Vagina (tissue), 2 donors: Measurements from ENCODE around the gene ERMP1. TPM values are rescaled to one million over a fixed set of nuclear protein-coding genes. Genes with fewer than 3 reads are reported as not detected.
"Not testable (repeated sequence)": the region's sequence is repeated elsewhere in the genome, so short reads cannot be mapped to it uniquely, and the experiment has no call there.

ENCODE experiments used
- DNase-seq, 2 donors: peaks; one replicate each; pipeline ENCODE4 v3.0.0-alpha.2; 2017; ENCODE audit errors: extremely low spot score in 2 of 2
- H3K27ac ChIP-seq: fragments of 200-600 bp; sonication (generic); one replicate; pipeline ENCODE4 v1.5.1; 2019
- H3K27me3 ChIP-seq: fragments of 200-600 bp; sonication (generic); one replicate; pipeline ENCODE4 v1.5.1; 2019
- H3K36me3 ChIP-seq, 2 donors: fragments of 200-600 bp; sonication (generic); one replicate each; pipeline ENCODE4 v1.5.1; 2017 to 2019
- H3K4me1 ChIP-seq: fragments of 200-600 bp; sonication (generic); one replicate; pipeline ENCODE4 v1.5.1; 2019
- H3K4me3 ChIP-seq, 2 donors: fragments of 200-600 bp; sonication (generic); 1 replicate in 1 of 2; 2 replicates in 1 of 2; pipeline ENCODE4 v1.5.1; 2016 to 2019
- H3K9me3 ChIP-seq: fragments of 200-600 bp; sonication (generic); one replicate; pipeline ENCODE4 v1.5.1; 2019
- POLR2A ChIP-seq, 2 donors: fragments of 450-650 bp; IDR thresholded peaks; one replicate each; pipeline ENCODE4 v1.6.1; 2017; ENCODE audit warnings: antibody characterized with exemption in 2 of 2, mild to moderate bottlenecking in 2 of 2, moderate library complexity in 2 of 2
- POLR2AphosphoS5 ChIP-seq, 2 donors: sonication (generic); formaldehyde crosslinking; IDR thresholded peaks; one replicate each; pipeline ENCODE4 v1.9.0; 2017; ENCODE audit warnings: antibody characterized with exemption in 2 of 2, mild to moderate bottlenecking in 2 of 2, low read depth in 1 of 2; ENCODE audit not compliant: insufficient read depth in 1 of 2
- intact Hi-C: fragments of 100-400 bp; cut with DNase I; formaldehyde crosslinking; loops from one replicate; pipeline ENCODE4 v1.15.1; 2023
- total RNA-seq: library from RNA; depleted of rRNA; stranded (reverse); fragments of >200 nt; gene quantifications from one replicate; pipeline ENCODE4 v1.2.3, GENCODE V29; 2016
- TF ChIP-seq, protein P1 (sequence below), 3 experiments: fragments of 450-650 bp in 2 of 3; fragments of 200-600 bp in 1 of 3; sonication (generic) in 1 of 3; IDR thresholded peaks; one replicate each; pipeline ENCODE4 v1.5.1; 2017 to 2019; ENCODE audit warnings: antibody characterized with exemption in 3 of 3, mild to moderate bottlenecking in 2 of 3, moderate library complexity in 2 of 3

The ERMP1 gene, protein sequence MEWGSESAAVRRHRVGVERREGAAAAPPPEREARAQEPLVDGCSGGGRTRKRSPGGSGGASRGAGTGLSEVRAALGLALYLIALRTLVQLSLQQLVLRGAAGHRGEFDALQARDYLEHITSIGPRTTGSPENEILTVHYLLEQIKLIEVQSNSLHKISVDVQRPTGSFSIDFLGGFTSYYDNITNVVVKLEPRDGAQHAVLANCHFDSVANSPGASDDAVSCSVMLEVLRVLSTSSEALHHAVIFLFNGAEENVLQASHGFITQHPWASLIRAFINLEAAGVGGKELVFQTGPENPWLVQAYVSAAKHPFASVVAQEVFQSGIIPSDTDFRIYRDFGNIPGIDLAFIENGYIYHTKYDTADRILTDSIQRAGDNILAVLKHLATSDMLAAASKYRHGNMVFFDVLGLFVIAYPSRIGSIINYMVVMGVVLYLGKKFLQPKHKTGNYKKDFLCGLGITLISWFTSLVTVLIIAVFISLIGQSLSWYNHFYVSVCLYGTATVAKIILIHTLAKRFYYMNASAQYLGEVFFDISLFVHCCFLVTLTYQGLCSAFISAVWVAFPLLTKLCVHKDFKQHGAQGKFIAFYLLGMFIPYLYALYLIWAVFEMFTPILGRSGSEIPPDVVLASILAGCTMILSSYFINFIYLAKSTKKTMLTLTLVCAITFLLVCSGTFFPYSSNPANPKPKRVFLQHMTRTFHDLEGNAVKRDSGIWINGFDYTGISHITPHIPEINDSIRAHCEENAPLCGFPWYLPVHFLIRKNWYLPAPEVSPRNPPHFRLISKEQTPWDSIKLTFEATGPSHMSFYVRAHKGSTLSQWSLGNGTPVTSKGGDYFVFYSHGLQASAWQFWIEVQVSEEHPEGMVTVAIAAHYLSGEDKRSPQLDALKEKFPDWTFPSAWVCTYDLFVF
- 15.5 TPM for total RNA-seq

DNA sequence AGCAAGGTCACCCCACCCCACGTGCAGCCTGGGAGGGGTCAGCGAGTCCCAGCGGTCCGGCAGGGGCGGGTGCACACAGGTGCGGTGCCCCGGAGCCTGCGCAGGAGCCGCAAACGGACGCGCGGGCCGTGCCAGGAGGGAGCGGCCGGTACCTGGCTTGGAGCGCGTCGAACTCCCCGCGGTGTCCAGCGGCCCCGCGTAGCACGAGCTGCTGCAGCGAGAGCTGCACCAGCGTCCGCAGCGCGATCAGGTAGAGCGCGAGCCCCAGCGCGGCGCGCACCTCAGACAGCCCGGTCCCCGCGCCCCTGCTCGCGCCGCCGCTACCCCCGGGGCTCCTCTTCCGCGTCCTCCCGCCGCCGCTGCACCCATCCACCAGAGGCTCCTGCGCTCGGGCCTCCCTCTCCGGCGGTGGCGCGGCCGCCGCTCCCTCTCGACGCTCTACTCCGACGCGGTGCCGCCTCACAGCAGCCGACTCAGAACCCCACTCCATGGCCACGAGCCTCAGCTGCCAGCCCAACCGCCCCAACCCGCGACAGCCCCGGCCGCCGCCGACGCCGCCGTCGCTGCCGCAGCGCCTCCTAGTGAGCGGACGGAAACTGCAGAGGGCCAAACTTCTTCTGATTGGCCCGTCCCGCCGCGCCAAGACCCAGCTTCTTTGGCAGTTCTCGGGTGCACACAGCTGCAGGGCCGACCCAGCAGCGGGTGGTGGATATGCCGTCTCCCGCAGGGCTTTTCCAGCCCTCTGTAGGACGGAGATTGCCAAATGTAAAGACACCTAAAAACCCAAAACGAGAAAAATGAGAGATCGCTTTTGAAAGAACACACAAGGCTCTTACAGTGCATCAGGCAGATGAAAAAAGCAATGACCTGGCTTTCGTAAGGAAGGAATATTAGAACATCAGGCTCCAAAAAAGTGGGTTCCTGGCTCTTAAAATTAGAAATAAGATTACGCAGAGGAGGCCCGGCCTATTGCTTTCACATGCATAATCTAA is at the start of gene ERMP1:
Gene ERMP1 (minus strand): TSS at position 580 of the 992 bp plus-strand sequence. CDS start 90 bp downstream, at position 490.
- Histone ChIP-seq H3K27ac (peak within 1 kb of the TSS; percentile 73), H3K4me1 (peaks cover 28% of the 10 kb centered on the region), H3K9me3 (no peaks in the 10 kb centered on the region), H3K36me3 (no peaks in the 10 kb centered on the region), H3K4me3 (peak within 1 kb of the TSS; percentile 65 to 93), H3K27me3 (no peaks in the 10 kb centered on the region)
- intact Hi-C loops = no loop called here
- peak in 1 of 2 donors; percentile 90 for DNase-seq
- TF ChIP-seq POLR2A (IDR thresholded peaks at IDR 0.05) (peak in 1 of 2 donors; percentile 34), POLR2AphosphoS5 (IDR thresholded peaks at IDR 0.05; ENCODE audit: insufficient read depth in 1 of 2, low read depth in 1 of 2) (peak; percentile 20 to 75)
- TF ChIP-seq, protein P1, sequence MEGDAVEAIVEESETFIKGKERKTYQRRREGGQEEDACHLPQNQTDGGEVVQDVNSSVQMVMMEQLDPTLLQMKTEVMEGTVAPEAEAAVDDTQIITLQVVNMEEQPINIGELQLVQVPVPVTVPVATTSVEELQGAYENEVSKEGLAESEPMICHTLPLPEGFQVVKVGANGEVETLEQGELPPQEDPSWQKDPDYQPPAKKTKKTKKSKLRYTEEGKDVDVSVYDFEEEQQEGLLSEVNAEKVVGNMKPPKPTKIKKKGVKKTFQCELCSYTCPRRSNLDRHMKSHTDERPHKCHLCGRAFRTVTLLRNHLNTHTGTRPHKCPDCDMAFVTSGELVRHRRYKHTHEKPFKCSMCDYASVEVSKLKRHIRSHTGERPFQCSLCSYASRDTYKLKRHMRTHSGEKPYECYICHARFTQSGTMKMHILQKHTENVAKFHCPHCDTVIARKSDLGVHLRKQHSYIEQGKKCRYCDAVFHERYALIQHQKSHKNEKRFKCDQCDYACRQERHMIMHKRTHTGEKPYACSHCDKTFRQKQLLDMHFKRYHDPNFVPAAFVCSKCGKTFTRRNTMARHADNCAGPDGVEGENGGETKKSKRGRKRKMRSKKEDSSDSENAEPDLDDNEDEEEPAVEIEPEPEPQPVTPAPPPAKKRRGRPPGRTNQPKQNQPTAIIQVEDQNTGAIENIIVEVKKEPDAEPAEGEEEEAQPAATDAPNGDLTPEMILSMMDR (IDR thresholded peaks at IDR 0.05) = peak; percentile 63 to 84 (median 75)

DNA sequence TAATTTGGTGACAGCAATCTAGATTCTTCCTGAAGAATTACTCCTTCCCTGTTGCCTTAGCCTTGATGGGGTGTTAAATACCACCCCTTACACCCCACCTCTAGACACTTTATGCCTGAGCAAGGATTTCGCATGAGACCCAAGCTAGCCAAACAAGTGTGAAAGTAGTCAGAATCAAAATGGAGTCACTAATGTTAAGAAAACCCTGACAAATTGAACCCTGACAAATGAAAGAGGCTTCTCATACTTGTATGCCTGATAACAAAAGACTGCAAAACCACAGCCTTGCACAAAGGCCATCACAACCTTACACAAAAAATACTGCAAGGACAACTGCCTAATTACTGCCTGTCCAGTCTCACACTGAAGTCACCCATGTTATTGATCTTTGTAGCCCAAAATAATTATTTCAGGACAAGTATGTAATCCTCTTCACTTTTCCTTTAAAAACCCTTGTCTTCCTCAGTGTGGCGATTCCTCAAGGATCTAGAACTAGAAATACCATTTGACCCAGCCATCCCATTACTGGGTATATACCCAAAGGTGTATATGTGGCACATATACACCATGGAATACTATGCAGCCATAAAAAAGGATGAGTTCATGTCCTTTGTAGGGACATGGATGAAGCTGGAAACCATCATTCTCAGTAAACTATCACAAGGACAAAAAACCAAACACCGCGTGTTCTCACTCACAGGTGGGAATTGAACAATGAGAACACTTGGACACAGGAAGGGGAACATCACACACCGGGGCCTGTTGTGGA is 49.5 kb upstream of the ERMP1 start:
- intact Hi-C loops = loop anchor here (10.0 kb wide), 1 partner anchor 172 kb away; no protein-coding TSS in a partner anchor
- DNase-seq = not testable (repeated sequence)

DNA sequence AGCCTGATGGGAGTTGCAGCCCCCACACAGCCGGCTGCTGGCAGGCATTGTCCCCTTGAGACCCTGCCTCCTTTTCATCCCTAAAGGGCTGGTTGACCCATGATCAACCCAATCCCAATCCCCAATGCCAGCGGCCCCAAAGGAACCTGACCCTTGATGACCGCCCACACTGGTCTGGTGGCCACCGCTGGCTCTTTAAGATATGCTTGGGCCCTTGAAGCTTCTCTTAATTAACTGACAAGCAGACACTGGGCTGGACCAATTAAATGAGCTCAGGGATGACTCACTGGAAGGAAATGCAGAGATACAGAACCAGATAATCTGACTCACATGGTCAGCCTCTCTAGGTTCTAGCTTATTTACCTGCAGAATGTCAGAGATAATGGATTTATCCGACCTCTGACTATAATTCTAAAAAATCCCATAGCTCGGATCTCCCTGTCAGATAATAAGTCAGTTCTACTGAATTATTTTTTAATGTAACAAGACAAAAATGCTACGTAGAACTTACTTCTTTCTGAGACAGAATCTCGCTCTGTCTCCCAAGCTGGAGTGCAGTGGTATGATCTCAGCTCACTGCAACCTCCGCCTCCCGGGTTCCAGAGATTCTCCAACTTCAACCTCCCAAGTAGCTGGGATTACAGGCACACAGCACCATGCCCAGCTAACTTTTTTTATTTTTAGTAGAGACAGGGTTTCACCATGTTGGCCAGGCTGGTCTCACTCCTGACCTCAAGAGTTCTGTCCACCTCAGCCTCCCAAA is 46.7 kb upstream of the ERMP1 start:
- TF ChIP-seq POLR2A (IDR thresholded peaks at IDR 0.05) = no peak
- peak in 1 of 2 donors; percentile 20 for TF ChIP-seq POLR2AphosphoS5 (IDR thresholded peaks at IDR 0.05; ENCODE audit: insufficient read depth in 1 of 2, low read depth in 1 of 2)
- TF ChIP-seq, protein P1 (IDR thresholded peaks at IDR 0.05) = no peak
- intact Hi-C loops = loop anchor here (10.0 kb wide), 1 partner anchor 175 kb away; no protein-coding TSS in a partner anchor
- no peak for DNase-seq
- Histone ChIP-seq H3K36me3 (no peaks in the 10 kb centered on the region), H3K4me3 (no peak overlapping the region), H3K9me3 (no peaks in the 10 kb centered on the region), H3K27ac (no peak overlapping the region), H3K27me3 (no peaks in the 10 kb centered on the region), H3K4me1 (no peaks in the 10 kb centered on the region)

More for the DNA sequence above, 49.5 kb upstream of the ERMP1 start:
- H3K27me3 ChIP-seq, H3K36me3 ChIP-seq, H3K27ac ChIP-seq, H3K9me3 ChIP-seq, H3K4me1 ChIP-seq, H3K4me3 ChIP-seq: not testable (repeated sequence)

DNA sequence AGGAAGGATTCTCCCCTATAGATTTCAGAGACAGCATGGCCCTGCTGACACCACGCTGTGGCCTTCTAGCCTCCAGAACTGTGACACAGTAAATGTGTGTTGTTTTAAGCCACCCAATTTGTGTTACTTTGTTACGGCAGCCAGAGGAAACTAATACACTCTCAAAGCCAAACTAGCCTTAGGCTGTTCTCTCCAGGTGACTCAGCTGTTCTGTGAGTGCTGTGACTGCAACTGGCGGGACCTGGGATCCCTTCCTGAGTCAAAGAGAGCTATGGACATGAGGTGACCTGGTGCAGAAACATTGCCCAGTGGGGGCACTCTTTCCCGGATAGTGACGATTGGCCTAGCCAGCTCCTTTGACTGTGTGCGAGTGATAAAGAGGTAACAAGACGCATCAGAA is 43.8 kb upstream of the ERMP1 start:
- DNase-seq = no peak
- H3K27ac ChIP-seq = no peak overlapping the region
- intact Hi-C loops = no loop called here
- H3K9me3 ChIP-seq = no peaks in the 10 kb centered on the region
- no peaks in the 10 kb centered on the region for H3K27me3 ChIP-seq
- H3K4me1 ChIP-seq = no peaks in the 10 kb centered on the region
- no peak for TF ChIP-seq POLR2A (IDR thresholded peaks at IDR 0.05)
- TF ChIP-seq, protein P1 (IDR thresholded peaks at IDR 0.05) = no peak
- TF ChIP-seq POLR2AphosphoS5 (IDR thresholded peaks at IDR 0.05; ENCODE audit: insufficient read depth in 1 of 2, low read depth in 1 of 2) = no peak
- no peak overlapping the region for H3K4me3 ChIP-seq
- H3K36me3 ChIP-seq = no peaks in the 10 kb centered on the region
